Right kidney (tissue), 1 donor: ENCODE data around the gene SMARCC2.
"Not testable (repeated sequence)": the region's sequence is repeated elsewhere in the genome, so short reads cannot be mapped to it uniquely, and the experiment has no call there.

Source experiments
- DNase-seq: peaks from one replicate; pipeline ENCODE4 v3.0.0-alpha.2; 2016

SMARCC2 gene

DNA sequence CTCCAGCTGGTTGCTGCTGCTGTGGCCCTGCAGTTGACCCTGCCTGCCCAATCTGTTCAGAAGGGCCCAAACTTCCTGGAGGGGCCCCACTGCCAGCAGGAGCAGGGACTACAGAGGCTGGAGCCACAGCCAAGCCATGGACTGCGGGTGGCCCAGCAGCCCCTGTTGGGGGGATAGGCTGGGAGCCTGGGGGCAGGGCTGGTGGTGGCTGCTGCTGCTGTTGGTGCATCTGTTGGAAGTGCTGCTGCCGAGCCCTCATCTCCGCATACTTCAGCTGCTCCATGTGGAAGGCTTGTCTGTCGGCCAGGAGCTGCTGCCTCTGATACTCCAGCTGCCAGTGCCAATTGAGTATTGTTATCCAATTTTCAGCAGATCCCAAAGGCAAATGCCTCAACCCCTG is 23.9 kb downstream of the SMARCC2 start:
- DNase-seq: no peak

DNA sequence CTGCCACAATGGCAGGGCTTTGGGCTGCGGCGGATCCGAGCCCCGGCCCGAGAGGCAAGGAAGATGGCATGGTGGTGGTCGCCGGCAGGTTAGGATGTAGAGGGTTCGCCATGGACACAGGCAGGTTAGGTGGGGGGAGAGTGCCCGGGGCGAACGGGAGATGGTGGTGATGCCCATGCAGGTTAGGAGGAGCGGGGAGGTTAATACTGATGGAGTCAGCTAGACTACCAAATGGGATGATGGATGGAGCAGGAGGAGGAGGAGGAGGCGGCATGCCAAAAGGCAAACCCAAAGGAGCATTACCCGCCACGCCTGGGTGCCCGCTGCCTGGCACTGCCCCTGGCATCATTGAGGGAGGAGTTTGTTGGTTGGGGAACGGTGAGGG is 24.9 kb downstream of the SMARCC2 start:
- DNase-seq: no peak

GRCh38 chr12:56163533-56164344 is 25.5 kb downstream of the SMARCC2 start:
- DNase-seq: no peak

GRCh38 chr12:56162468-56163290 is 26.6 kb downstream of the SMARCC2 start:
- no peak for DNase-seq

- DNase-seq: no peak
These were observed 27.5 kb downstream of the SMARCC2 start for GRCh38 chr12:56161690-56162351.

- no peak for DNase-seq
These were observed 28.2 kb downstream of the SMARCC2 start for GRCh38 chr12:56160894-56161689.

DNA sequence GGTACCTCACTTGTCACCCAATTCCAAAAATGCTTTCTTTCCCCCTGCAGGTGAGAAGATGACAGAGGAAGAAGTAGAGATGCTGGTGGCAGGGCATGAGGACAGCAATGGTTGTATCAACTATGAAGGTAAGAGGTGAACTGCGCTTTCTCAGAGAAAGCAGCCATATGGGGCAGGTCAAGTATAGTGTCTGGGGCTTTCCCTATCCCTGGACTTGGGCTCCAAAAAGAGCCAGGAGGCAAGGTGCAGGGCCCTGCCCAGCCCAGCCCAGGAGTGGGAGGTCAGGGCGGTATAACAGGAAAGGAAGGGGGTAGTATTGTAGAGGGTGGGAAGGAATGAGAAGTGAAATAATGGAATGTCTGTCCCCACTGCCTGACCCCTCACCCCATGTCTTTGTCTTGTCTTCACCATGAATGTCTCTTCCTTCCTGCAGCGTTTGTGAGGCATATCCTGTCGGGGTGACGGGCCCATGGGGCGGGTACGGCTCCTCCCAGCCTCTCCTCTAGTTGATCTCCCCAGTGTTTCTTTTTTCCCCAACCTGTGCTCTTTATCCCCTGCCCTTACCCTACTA is 29.0 kb downstream of the SMARCC2 start:
- DNase-seq: no peak

GRCh38 chr12:56159482-56160192 is 29.6 kb downstream of the SMARCC2 start:
- no peak for DNase-seq

GRCh38 chr12:56158926-56159461 is 30.3 kb downstream of the SMARCC2 start:
- peak; percentile 65 for DNase-seq

DNA sequence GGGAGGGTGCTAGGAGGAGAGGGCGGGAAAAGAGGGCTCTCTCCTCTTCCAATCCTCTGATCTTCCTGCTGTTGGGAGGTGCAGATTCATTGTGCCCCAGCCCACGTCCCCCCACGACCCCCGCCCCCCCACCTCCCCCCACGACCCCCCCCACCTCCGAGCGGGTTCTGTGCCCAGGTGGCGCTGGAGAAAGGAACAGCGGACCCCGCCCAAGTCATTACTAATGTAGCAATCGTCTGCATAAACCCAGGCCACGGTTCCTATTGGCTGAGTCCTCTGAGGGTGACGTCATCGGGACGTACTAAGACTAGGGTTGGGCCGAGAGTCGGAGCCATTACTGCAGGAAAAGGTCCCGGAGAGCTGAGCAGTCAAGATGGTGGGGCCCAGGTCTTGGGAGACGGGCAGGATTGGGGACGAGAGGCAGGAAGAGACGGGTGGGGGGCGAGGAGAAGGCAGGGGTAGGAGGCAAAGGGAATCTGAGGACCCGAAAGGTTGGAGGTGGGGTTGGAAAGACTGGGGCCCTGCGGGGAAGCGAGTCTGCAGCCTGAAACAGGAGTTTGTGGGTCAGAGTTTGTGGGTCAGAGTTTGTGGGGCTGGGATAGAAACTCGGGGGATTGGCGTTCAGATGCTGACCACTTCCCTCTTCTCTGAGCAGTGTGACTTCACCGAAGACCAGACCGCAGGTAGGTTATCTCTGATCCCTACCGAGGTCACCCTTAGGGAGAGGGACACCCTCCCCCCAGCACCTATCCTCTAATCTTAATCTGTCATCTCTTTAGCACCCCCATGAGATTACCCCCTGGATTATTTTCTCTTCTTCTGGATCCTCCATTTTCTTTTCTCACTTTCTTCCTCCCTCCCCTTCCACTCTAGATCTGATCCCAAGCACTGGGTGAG is 31.0 kb downstream of the SMARCC2 start, which contains the start of gene MYL6:
Gene MYL6, plus strand, starts transcription at position 331 of the 897 bp plus-strand sequence. Its CDS starts 43 bp downstream, at position 374.
- DNase-seq: peak; percentile 78

GRCh38 chr12:56157201-56158028 is 31.9 kb downstream of the SMARCC2 start:
- DNase-seq: peak; percentile 90

DNA sequence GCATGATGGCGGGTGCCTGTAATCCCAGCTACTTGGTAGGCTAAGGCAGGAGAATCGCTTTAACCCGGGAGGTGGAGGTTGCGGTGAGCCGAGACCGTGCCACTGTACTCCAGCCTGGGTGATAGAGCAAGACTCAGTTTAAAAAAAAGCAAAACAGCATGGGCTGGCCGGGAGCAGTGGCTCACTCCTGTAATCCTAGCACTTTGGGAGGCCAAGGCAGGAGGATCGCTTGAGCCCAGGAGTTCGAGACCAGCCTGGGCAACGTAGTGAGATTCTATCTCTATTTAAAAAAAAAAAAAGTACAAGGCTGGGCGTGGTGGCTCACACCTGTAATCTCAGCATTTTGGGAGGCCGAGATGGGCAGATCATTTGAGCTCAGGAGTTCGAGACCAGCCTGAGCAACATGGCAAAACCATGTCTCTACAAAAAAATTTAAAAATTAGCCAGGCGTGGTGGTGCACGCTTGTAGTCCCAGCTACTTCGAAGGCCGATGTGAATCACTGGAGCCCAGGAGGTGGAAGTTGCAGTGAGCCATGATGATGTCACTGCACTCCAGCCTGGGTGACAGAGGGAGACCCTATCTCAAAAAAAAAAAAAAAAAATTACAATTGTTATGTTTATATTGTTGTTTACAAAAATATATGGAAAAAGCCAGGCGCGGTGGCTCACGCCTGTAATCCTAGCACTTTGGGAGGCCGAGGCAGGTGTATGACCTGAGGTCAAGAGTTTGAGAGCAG is 32.7 kb downstream of the SMARCC2 start:
- not testable (repeated sequence) for DNase-seq

GRCh38 chr12:56155256-56155845 is 33.9 kb downstream of the SMARCC2 start:
- no peak for DNase-seq

DNA sequence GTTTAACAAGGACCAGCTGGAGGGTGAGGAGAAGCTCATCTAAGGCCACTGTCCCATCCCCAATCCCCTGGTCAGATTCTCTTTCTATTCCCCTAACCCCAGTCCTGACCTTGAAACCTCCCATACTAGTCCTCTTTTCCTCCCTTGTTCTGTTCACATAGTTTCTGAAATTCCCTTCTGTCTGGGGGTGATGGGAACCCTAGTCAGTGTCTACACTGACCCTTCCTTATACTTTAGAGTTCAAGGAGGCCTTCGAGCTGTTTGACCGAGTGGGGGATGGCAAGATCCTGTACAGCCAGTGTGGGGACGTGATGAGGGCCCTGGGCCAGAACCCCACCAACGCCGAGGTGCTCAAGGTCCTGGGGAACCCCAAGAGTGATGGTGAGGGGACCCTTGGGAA is 34.5 kb downstream of the SMARCC2 start:
- DNase-seq: no peak

DNA sequence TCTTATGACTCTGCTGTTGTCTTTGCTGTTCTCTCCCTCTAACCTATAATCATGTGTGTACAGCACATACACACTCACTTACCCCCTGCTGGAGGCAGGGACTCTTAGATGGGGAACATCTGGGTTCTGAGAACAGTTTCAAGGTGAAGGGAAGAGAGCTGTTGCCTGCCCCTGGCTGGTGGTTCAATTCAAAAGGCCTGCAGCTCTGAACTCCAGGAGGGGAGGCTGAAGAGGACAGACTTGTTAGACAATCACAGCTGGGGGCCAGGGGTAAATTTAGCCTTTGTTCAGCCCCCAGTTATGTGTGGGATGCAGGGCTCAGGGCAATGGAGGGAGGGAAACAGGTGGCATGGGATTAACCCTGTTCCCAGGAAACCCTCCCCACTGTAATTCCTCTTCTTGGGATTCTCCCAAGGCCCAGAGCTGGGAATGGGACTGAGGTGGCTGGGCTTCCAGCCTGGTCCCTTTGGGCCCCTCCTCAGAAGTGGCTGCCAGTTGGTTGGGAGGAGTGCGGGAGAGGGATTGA is 35.0 kb downstream of the SMARCC2 start:
- no peak for DNase-seq

DNA sequence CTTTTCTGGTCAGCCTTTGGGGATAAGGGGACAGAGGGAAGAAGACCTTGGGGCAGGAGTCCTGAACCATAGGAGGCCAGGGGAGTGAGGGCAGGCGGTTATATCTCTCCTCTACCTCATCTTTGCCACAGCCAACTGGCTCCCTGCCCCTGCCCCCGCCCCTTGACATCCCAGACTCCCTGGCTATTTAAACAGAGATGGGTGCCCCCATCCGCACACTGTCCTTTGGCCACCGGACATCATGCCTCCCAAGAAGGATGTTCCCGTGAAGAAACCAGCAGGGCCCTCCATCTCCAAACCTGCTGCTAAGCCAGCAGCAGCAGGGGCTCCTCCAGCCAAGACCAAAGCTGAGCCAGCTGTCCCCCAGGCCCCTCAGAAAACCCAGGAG is 35.6 kb downstream of the SMARCC2 start:
- no peak for DNase-seq
